GM19468 (cell line): ENCODE measurements around the gene ZNF627.
"Not testable (repeated sequence)": the region's sequence is repeated elsewhere in the genome, so short reads cannot be mapped to it uniquely, and the experiment has no call there.

Experiments
- ATAC-seq: cut with Tn5 transposase; IDR thresholded peaks from one replicate; pipeline ENCODE4 v1.9.1; 2021; ENCODE audit warnings: mild to moderate bottlenecking, moderate library complexity, moderate number of reproducible peaks; ENCODE audit not compliant: unreplicated experiment; ENCODE audit errors: extremely low read depth

The ZNF627 gene

GRCh38 chr19:11597202-11598102, at the start of gene ZNF627:
Gene ZNF627 (plus strand): TSS chr19:11597483. CDS start chr19:11597628, 145 bp downstream.
- ATAC-seq = peak; percentile 77

DNA sequence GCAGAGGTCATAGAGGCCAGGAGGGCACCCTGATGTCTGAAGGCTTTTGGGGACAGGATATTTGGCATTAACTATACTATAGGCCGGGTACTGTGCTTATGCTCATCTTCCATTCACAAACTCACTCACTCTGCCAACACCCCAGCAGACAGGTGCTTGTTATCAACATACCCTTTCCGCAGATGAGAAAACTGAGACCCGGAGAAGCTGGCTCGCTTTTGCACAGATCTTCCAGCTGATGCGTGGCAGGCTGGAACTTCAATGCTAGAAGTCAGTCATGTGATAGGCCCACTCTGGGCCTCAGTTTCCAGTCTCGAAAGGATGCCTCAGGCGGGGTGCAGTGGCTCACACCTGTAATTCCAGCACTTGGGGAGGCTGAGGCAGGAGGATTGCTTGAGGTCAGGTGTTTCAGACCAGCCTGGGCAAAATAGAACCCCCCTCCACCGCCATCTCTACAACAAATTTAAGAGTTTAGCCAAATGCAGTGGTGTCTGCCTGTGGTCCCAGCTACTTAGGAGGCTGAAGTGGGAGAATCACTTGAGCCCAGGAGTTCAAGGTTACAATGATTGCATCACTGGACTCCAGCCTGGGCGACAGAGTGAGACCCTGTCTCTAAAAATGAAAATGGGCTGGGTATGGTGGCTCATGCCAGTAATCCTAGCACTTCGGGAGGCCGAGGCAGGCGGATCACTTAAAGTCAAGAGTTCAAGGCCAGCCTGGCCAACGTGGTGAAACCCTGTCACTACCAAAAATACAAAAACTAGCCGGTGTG, 49.2 kb upstream of the ZNF627 start:
- no peak for ATAC-seq

DNA sequence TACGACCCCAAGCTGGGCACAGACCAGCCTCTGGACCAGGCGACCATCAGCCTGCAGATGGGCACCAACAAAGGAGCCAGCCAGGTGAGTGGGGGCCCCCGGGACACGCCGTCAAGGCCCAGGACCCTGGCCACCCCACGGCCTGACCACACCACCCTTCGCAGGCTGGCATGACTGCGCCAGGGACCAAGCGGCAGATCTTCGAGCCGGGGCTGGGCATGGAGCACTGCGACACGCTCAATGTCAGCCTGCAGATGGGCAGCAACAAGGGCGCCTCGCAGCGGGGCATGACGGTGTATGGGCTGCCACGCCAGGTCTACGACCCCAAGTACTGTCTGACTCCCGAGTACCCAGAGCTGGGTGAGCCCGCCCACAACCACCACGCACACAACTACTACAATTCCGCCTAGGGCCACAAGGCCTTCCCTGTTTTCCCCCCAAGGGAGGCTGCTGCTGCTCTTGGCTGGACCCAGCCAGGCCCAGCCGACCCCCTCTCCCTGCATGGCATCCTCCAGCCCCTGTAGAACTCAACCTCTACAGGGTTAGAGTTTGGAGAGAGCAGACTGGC, 47.8 kb upstream of the ZNF627 start:
- no peak for ATAC-seq

DNA sequence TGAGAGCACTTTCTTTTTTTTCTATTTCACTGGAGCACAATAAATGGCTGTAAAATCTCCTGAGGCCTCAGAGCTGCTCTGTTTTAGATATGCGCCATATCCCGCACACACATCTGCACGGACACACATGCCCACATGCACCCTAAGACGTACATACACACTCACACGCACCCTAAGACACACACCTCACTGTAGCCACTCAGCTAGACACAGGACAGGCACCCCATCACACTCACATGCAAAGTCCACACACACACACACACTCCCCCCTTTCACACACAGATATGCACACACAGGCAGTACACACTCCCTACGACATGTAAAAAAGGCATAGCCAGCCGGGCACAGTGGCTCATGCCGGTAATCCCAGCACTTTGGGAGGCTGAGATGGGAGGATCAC, 47.0 kb upstream of the ZNF627 start:
- no peak for ATAC-seq

DNA sequence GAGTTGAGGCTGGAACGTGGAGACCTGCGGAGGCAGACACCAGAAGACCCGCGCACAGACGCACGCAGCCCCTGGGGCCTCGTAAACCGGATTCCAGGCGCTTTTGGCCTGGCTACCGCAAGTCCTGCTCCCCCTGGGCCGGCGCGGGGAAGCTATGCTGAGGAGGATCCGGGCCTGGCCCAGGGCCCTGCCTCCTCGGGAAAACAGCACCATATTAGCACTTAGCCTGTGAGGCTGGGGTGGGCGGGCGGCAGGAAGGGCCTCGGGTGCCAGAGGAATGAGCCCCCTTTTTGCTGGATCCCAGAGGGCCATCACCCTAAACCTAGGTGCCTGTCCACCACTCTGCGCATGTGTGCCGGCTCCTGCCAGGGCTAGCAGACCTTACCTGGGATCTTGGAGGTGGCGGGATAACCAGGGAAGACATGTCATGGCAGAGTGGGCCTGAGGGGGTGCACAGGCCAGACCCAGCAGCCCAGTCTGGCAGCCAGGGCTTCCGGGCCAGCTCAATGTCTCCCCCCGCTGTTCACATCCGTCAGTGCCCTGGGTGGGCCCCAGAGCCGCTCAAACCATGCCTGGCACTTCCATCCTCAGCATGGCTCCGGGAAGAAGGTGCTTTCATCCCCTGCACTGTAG, 45.6 kb upstream of the ZNF627 start:
- no peak for ATAC-seq

- no peak for ATAC-seq
Measured at GRCh38 chr19:11552666-11553372, 44.5 kb upstream of the ZNF627 start.

DNA sequence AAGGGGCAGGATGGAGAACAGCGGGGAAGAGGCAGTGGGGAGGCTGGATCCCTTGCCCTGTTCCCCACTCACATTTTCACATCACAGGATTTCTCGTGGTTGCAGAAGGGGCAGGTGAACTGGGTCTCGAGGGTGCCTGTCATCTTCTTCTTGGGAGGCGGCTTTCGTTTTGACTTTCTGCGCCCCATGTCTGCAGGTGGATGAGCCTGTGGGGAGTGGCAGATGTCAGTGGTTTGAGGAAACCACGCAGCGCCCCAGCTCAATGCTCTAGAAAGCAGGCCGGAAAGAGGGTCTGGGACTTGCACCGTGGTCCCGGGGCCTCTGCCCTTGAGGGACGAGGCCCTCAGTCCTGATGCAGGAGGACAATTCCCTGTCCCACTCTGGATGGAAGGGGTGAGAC, 43.1 kb upstream of the ZNF627 start:
- no peak for ATAC-seq

GRCh38 chr19:11555246-11555645, 42.0 kb upstream of the ZNF627 start:
- no peak for ATAC-seq

GRCh38 chr19:11556634-11557420, 40.5 kb upstream of the ZNF627 start:
- ATAC-seq = no peak

- ATAC-seq = no peak
Measured at GRCh38 chr19:11558881-11559828, 38.1 kb upstream of the ZNF627 start, which contains the start of gene ELOF1. Gene ELOF1 (minus strand): TSS chr19:11559230. CDS start chr19:11554347, 4,883 bp downstream.

GRCh38 chr19:11560404-11561051, 36.8 kb upstream of the ZNF627 start:
- no peak for ATAC-seq

DNA sequence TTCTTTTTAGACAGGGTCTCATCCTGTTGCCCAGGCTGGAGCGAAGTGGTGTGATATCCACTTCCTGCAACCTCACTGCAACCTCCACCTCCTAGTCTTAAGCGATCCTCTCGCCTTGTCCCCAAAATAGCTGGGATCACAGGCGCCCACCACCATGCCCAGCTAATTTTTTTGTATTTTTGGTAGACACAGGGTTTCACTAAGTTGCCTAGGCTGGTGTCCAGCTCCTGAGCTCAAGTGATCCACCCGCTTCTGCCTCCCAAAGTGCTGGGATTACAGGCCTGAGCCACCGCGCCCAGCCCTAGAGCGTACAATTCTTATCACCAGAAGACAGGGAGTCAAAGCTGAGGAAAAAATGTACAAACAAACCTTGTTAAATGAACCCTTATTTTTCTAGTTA, 33.8 kb upstream of the ZNF627 start:
- ATAC-seq = no peak

GRCh38 chr19:11564082-11564807, 33.0 kb upstream of the ZNF627 start:
- ATAC-seq = not testable (repeated sequence)

GRCh38 chr19:11565649-11565980, 31.7 kb upstream of the ZNF627 start:
- ATAC-seq = not testable (repeated sequence)

DNA sequence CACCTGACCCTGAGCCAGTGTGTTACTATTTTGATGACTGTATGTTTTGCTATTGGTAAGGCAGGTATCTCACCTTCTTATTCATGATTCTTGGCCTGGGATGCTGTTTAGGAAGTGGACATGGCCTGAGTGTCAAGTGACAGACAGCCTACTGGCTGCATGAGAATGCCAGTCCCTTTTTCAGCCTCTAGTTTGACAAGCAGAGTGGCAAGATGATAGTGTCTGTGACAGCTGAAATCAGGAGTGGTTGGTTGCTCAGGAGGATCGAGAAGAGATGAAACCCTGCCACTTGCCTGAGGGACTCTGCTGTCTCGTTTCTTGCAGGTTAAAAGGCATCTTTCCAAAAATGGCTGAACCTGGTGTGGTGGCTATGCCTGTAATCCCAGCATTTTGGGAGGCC, 31.1 kb upstream of the ZNF627 start:
- no peak for ATAC-seq

GRCh38 chr19:11570039-11570462, 27.2 kb upstream of the ZNF627 start:
- ATAC-seq = no peak

DNA sequence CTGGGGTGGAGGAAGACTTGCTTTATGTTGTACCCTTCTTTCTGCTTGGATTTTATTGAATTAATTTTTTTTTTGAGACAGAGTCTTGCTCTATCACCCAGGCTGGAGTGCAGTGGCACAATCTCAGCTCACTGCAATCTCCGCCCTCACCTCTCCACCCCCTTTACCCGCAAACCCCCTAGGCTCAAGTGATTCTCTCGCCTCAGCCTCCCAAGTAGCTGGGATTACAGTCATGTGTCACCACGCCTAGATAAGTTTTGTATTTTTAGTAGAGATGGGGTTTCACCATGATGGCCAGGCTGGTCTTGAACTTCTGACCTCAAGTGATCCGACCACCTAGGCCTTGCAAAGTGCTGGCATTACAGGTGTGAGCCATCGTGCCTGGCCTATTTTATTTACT, 23.9 kb upstream of the ZNF627 start:
- not testable (repeated sequence) for ATAC-seq
